Left lung (tissue), 10 donors: ENCODE measurements around the gene GINS2. TPM values are rescaled to one million over a fixed set of nuclear protein-coding genes. Genes with fewer than 3 reads are reported as not detected.

Experiments
- ATAC-seq: fragments of 200-7000 bp; cut with Tn5 transposase; one replicate; pipeline ENCODE4 v1.9.1; 2020; ENCODE audit warnings: moderate library complexity
- DNase-seq, 4 donors: peaks; one replicate each; pipeline ENCODE4 v3.0.0-alpha.2; 2013 to 2020
- H3K27ac ChIP-seq, 2 donors: fragments of 200-600 bp; sonication (generic) in 1 of 2; one replicate each; pipeline versions ENCODE4 v1.5.0 to v1.8.0; 2020 to 2021
- H3K27me3 ChIP-seq, 2 donors: fragments of 200-600 bp; sonication (generic) in 1 of 2; one replicate each; pipeline versions ENCODE4 v1.5.0 to v1.8.0; 2020 to 2021
- H3K36me3 ChIP-seq, 2 donors: fragments of 200-600 bp; sonication (generic) in 1 of 2; one replicate each; pipeline versions ENCODE4 v1.5.0 to v1.8.0; 2020 to 2021
- H3K4me1 ChIP-seq, 2 donors: fragments of 200-600 bp; one replicate each; pipeline ENCODE4 v1.8.0; 2021
- H3K4me3 ChIP-seq, 2 donors: fragments of 200-600 bp; sonication (generic) in 1 of 2; one replicate each; pipeline versions ENCODE4 v1.5.0 to v1.8.0; 2020 to 2021; ENCODE audit warnings: mild to moderate bottlenecking in 1 of 2
- H3K9me3 ChIP-seq, 2 donors: fragments of 200-600 bp; sonication (generic) in 1 of 2; one replicate each; pipeline versions ENCODE4 v1.5.0 to v1.8.0; 2020 to 2021
- CTCF ChIP-seq, 2 donors: fragments of 200-600 bp; sonication (generic) in 1 of 2; IDR thresholded peaks; one replicate each; pipeline versions ENCODE4 v1.5.0 to v1.8.0; 2021; ENCODE audit warnings: antibody characterized with exemption in 2 of 2
- intact Hi-C, 2 donors: fragments of 100-400 bp; cut with DNase I; formaldehyde crosslinking; loops; one replicate each; pipeline versions ENCODE4 v1.11.2 to v1.14.2; 2022
- polyA plus RNA-seq, 6 donors: library from polyadenylated mRNA; unstranded; fragments of 120-200 nt; gene quantifications; one replicate each; pipeline ENCODE4 v1.2.1, GENCODE V29; 2013; ENCODE audit not compliant: insufficient read length in 6 of 6
- total RNA-seq, 2 donors: library from RNA; stranded (reverse); fragmentation: NEBNext Ultra II Directional; extraction: Animal tissue kit (Norgen Biotek cat#: 25700); gene quantifications; one replicate each; pipeline ENCODE4 v1.2.1, GENCODE V29; 2021
- donor health status: DM: no; HTN: yes; CAD: no.
- donor health status: DM: no; HTN: no; CAD: no.

The GINS2 gene
- total and polyA plus RNA-seq, 8 donors = 4.2 to 17.4 (median 13.8) TPM

GRCh38 chr16:85674418-85674755 is 14.4 kb downstream of the GINS2 start:
- ATAC-seq (no peak), DNase-seq (no peak)
- TF ChIP-seq CTCF (IDR thresholded peaks at IDR 0.05) = no peak
- Histone ChIP-seq H3K27me3 (no peaks in the 10 kb centered on the region), H3K9me3 (no peaks in the 10 kb centered on the region), H3K36me3 (peaks cover 0 to 88% of the 10 kb centered on the region in 2 donors), H3K4me3 (no peak overlapping the region), H3K27ac (peak overlapping the region; percentile 20 to 37), H3K4me1 (peaks cover 7 to 15% of the 10 kb centered on the region in 2 donors)
- intact Hi-C loops = no loop called here

- no peaks in the 10 kb centered on the region for H3K9me3 ChIP-seq
- intact Hi-C loops = no loop called here
- H3K4me1 ChIP-seq = peaks cover 7 to 15% of the 10 kb centered on the region in 2 donors
- H3K27me3 ChIP-seq = no peaks in the 10 kb centered on the region
- no peak for TF ChIP-seq CTCF (IDR thresholded peaks at IDR 0.05)
- H3K36me3 ChIP-seq = peaks cover 0 to 94% of the 10 kb centered on the region in 2 donors
- H3K27ac ChIP-seq = peak overlapping the region; percentile 20 to 37
- ATAC-seq (peak; percentile 96), DNase-seq (peak in 2 of 4 donors; percentile 60 to 80)
- H3K4me3 ChIP-seq = no peak overlapping the region
These were observed 15.0 kb downstream of the GINS2 start for GRCh38 chr16:85673529-85674417.

DNA sequence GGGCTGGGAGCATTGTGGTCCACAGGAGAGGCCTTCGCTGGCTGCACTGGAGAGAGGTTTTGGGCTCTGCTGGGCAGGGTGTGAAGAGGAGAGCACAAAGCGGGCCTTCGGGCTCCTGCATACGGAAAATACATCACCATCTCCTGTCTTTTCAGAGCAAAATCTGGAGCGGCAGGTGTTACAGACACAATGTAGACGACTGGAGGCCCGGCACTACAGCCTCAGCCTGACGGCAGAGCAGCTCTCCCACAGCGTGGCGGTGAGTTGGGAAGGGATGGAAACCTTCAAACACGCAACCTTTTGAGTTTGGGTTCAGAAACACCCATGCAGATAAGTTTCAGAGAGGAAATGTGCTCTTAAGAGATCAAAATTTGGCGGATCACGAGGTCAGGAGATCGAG is 17.9 kb downstream of the GINS2 start:
- ATAC-seq (no peak), DNase-seq (no peak)
- intact Hi-C loops = no loop called here
- H3K36me3 ChIP-seq = peaks cover 0 to 99% of the 10 kb centered on the region in 2 donors
- no peak overlapping the region for H3K4me3 ChIP-seq
- no peak overlapping the region for H3K27ac ChIP-seq
- peaks cover 7 to 15% of the 10 kb centered on the region in 2 donors for H3K4me1 ChIP-seq
- H3K27me3 ChIP-seq = no peaks in the 10 kb centered on the region
- no peaks in the 10 kb centered on the region for H3K9me3 ChIP-seq
- no peak for TF ChIP-seq CTCF (IDR thresholded peaks at IDR 0.05)

DNA sequence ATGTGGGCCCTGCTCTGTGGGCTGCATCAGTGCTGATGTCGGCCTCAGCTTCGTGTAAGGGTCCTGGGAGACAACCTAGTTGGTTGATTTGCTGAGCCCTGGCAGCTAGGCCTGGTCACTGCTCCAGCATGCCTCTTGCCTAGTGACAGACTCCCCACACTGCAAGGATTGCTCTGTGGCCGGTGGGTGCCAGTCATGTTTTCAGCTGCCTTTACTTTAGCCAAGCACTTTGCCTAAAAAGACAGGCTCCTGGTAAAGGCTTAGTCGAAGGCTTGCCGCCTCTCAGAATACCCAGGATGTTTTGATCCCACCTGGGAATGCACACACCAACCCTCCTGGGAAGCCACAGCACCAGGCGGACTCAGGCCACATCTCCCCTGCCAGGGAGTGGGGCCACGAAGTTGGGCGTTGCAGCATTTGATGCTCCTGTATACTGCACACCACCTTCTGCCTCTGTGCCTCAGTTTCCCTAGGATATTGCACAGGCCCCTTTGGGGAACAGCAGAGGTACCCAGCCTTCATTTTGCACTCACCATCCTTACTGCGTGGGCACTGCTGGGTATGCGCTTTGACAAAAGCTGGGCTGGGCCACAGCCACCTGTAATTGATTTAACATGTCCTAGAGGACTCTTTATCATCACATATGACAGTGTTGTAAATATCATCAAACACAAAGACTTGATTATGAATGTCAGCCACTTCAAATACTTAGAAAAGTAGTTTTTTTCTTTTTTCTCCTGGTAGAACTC is 19.9 kb downstream of the GINS2 start:
- no peak for TF ChIP-seq CTCF (IDR thresholded peaks at IDR 0.05)
- Histone ChIP-seq H3K27ac (no peak overlapping the region), H3K4me1 (peaks cover 4% of the 10 kb centered on the region in 2 donors), H3K36me3 (peaks cover 0 to 99% of the 10 kb centered on the region in 2 donors), H3K4me3 (no peak overlapping the region), H3K27me3 (no peaks in the 10 kb centered on the region), H3K9me3 (no peaks in the 10 kb centered on the region)
- no peak for ATAC-seq
- DNase-seq = no peak
- intact Hi-C loops = no loop called here

DNA sequence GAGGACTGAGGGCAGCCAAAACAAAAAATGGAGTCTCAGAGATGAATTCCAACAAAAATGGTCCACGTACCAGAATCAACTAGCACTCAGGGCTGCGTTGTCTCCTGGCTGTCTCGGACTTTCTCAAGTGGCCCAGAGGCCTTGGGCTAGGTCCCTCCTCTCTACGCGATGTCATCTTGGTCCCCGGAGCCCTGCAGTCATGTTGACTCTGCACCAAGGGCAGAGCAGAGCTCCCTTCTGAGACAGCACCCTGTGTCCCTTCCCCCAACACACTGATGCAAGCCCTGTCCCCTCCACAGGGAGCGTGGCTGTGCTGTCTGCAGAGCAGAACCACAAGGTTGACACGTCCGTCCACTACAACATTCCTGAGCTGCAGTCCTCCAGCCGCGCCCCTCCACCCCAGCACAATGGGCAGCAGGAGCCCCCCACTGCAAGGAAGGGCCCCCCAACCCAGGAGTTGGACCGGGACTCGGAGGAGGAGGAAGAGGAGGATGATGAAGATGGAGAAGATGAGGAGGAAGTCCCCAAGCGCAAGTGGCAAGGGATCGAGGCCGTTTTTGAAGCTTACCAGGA is 20.8 kb downstream of the GINS2 start:
- Histone ChIP-seq H3K4me3 (no peak overlapping the region), H3K36me3 (peaks cover 0 to 99% of the 10 kb centered on the region in 2 donors), H3K9me3 (no peaks in the 10 kb centered on the region), H3K27me3 (no peaks in the 10 kb centered on the region), H3K4me1 (no peaks in the 10 kb centered on the region), H3K27ac (no peak overlapping the region)
- intact Hi-C loops = no loop called here
- ATAC-seq (no peak), DNase-seq (no peak)
- TF ChIP-seq CTCF (IDR thresholded peaks at IDR 0.05) = no peak
